ENCODE data around the gene YAP1.

YAP1 gene

DNA sequence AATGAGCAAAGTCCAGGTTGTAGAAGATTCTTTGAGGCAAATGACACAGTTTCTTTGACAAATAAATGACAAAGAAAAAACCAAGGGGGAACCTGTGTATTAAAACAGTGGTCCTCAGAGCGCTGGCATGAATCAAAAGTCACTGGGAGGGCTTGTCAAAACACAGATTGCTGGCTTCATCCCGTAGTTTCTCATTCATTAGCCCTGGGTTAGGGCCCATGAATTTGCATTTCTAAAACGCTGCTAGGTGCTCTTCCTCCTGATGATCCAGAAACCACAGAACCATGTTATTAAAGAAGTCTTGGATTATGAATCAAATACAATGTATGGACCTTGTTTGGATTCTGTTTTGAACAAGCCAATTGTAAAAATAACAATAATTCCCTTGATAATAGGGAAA is 92.7 kb downstream of the YAP1 start:
- no peak for DNase-seq

DNA sequence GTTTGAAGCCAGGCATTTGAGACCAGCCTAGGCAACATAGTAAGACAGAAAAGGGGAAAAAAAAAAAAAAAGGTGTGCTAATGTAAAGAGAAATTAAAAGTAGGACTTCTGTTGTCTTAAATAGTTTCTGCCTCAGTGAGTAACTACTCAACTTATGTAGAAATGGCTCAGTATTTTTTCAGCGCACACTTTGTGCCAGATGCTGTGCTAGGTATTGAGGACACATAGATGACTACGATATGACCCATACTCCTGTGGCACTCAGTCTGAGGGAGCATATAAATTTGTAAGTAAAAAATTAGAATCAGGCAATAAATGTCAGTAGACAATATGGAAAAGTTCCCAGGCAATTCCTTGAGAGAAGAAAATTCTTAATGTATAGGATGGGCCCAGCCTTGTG is 93.9 kb downstream of the YAP1 start:
- no peak for DNase-seq

DNA sequence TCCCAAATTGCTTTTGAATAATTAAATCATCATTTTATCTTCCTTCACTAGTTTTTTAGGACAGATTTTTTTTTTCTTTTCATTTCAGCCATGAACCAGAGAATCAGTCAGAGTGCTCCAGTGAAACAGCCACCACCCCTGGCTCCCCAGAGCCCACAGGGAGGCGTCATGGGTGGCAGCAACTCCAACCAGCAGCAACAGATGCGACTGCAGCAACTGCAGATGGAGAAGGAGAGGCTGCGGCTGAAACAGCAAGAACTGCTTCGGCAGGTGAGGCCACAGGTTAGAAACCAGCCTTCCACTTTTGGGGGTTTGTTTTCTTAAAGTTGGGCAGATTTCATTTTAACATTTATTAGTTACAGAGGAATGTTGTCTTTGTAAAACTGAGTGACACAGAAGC is 95.6 kb downstream of the YAP1 start:
- DNase-seq, result no peak

DNA sequence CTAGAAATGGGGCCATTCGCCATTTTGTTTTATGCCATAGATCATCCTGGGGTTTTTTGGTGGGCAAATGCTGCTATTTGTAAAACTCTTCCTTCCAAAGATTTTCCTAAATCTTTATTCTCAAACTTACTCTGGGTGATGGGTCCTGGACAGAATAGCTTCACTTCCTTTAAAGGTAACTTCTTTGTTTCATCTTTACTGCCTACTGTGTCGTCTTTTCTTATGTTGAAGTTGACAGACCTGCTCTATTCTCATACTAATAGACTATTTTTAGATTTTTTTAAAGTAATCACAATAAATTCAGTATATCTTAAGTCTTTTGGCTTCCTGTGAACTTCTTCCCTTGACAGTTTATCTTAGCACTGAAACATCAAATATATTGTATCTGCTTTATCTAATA is 98.6 kb downstream of the YAP1 start:
- DNase-seq, result no peak

DNA sequence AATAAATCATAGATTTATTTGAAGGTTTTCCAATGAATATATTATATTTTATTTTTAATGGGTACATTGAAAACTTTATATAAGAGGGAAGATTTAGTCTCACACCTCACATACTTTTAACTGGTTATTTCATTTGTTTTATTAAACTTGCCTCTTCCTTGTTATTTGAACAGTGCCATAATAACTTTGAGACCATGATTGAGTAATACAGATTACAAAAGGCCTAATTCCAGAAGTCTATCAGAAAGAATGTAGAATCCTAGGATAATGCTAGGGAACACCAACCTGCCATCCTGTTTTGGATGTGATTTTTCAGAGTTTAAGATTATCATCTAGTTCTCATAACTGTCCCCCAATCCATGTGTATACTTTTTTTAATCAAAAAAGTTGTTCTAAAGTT is 104.4 kb downstream of the YAP1 start:
- DNase-seq, result no peak

DNA sequence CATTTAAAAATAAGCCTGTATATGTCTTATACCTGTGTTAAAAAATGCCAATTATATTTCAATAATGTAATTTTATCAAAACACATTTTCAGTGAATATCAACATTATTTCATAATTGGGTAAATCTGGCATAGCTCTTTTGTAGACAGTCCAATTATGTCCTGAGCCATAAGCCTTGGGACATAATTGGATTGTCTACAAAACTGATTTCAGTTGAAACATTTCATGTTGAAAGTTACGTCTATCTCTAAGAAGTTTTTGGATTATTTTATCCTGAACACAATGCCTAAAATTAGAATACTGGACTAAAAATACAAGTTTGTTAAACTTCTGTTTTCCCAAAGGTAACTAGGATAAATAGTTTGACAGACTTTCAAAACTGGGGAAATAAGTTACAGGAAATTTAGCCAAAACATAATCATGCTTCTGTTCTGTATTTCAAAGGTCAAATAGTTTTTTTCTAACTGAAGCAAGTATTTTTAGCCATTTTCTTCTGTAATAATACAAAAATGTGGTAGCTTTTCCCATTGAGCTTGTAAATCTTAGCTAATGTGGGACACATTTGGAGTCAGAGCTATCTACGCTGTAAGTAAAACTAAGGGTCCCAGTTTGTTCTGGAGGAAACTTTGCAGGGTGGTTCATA is 106.3 kb downstream of the YAP1 start:
- DNase-seq, result no peak

DNA sequence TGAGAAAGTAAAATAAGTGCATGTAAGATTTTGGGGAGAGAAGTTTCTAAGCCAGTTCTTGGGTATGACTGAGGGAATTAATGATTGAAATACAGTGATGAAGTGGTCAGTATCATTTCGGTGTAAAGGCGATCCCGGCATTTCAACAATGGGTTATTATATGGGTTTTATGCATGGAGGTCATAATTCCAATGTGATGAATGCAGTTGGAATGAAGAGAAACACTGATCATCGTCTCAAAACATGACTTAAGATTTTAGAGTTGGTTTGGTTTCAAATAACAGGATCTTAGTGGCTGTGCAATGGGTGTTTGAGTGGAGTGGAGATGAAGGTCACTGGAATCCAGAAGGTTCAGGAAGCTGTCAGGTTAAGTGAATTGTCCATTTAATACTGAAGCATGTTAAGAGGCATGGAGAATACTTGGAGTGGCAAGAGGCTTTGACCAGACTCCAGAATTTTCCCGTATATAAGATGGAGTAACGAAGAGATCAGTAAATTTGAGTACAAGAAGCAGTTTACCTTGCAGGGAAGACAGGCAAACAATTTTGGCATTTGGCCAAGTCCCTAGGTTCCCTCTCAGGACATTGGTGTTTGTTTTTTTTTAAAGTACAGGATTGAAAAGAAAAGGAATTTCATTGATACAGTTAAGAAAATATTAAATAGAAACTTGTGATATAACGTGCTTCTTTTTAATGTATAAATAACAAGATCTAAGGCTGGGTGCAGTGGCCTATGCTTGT is 110.7 kb downstream of the YAP1 start:
- no peak for DNase-seq

DNA sequence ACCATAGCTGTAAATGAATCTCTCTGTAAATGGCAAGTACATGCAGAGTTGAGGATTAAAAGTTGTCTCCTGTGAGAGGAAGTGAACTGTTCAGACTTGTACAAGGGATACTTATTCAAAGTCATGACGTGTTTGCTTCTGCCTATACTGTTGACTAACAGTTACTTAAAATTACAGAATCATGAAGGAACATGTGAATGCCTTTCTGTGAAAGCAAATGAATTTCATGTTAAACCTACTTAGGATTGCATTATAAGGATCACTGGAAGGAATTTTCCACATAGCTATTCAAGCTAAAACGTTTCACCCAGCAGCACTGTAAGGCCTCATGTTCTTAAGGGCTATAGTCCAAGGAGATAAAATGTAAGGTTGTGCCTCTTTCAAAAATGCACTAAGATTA is 113.6 kb downstream of the YAP1 start:
- DNase-seq, result no peak

DNA sequence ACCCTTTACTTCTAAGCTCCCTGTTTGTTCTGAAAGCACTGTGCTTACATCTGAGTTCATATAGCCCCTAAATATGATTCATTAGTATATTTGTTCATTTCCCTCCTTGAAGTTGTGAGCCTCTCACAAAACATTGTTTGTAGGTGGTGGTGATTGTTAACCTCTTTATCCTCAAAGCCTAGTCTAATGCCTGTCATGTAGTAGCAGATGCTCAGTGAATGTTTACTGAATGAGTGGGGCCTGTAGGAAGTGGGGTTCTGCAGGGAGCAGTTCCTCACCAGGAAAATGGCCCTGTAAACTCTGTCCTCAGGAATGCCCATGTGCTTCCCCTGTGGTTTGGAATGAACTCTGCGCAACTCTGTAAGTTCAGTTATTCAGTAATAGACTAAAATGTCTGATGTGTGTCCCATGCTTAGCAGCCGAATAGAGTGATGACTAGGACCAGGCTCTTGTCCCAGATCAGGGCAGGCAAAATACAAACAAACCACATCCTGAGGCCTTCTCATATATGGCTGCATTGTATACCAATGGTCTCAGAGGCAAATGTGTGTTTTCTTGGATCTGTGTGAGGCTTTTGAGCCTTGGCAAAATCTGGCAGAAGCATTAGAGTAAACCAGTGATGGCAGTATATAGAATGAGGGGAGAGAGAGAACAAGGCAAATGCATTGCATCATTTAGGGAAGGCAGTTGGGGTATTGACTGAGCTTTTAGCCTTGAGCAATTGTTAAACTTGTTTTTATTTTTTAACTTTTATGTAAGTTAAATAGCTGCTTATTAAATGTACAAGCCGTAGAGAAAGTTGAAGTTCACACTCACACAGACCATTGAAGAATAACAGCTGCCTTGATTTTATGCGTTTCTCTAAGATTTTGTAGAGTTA is 115.7 kb downstream of the YAP1 start:
- no peak for DNase-seq

DNA sequence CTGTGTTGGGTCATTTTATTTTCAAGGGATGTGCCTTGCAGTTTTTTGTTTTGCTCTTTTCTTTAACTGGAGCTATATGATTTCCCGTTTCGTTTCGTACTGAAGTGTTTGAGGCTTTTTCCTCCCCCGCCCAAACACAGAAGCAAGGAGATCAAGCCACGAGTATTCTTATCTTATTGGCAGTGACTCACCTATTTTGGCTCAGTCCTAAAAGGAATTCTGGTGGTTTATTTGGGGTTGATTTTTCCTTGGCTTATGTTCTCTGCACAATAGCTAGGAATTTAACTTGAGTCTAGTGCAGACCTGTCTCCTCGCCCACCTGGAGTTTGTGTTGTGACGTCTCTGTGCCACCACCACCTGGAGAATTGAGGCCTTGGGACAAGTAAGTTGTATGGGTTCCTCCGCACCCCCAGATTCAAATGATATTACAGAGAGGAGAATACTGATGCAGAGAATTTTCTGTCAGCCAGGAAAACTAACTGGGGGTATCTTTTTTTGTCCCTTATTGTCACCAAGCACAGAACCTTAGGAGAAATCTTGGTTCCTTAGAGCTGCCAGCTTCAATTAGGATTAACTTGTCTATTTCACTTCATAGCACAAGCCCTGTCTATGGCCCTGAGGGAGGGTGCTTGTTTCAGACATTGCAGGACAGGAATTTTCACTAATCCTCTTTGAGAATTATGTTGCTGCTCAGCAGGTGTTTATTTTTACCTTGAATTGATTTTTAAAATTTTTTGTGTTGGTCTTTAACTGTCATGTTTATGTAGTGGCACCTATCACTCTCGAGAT is 116.6 kb downstream of the YAP1 start:
- no peak for DNase-seq

DNA sequence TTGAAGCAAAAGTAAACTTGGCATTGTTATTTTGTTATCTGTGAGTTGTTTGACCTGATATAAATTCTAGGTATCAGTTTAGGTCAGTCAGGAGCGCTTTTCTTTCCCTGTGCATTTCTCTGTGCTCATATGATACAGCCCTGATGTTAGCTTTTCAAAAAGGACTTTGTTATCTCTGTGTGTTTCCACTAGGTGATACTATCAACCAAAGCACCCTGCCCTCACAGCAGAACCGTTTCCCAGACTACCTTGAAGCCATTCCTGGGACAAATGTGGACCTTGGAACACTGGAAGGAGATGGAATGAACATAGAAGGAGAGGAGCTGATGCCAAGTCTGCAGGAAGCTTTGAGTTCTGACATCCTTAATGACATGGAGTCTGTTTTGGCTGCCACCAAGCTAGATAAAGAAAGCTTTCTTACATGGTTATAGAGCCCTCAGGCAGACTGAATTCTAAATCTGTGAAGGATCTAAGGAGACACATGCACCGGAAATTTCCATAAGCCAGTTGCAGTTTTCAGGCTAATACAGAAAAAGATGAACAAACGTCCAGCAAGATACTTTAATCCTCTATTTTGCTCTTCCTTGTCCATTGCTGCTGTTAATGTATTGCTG is 119.4 kb downstream of the YAP1 start:
- no peak for DNase-seq

DNA sequence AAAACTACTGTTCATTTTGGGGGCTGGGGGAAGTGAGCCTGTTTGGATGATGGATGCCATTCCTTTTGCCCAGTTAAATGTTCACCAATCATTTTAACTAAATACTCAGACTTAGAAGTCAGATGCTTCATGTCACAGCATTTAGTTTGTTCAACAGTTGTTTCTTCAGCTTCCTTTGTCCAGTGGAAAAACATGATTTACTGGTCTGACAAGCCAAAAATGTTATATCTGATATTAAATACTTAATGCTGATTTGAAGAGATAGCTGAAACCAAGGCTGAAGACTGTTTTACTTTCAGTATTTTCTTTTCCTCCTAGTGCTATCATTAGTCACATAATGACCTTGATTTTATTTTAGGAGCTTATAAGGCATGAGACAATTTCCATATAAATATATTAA is 119.9 kb downstream of the YAP1 start:
- no peak for DNase-seq

DNA sequence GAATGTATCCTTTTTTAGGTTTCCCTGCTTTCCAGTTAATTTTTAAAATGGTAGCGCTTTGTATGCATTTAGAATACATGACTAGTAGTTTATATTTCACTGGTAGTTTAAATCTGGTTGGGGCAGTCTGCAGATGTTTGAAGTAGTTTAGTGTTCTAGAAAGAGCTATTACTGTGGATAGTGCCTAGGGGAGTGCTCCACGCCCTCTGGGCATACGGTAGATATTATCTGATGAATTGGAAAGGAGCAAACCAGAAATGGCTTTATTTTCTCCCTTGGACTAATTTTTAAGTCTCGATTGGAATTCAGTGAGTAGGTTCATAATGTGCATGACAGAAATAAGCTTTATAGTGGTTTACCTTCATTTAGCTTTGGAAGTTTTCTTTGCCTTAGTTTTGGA is 120.7 kb downstream of the YAP1 start:
- no peak for DNase-seq

DNA sequence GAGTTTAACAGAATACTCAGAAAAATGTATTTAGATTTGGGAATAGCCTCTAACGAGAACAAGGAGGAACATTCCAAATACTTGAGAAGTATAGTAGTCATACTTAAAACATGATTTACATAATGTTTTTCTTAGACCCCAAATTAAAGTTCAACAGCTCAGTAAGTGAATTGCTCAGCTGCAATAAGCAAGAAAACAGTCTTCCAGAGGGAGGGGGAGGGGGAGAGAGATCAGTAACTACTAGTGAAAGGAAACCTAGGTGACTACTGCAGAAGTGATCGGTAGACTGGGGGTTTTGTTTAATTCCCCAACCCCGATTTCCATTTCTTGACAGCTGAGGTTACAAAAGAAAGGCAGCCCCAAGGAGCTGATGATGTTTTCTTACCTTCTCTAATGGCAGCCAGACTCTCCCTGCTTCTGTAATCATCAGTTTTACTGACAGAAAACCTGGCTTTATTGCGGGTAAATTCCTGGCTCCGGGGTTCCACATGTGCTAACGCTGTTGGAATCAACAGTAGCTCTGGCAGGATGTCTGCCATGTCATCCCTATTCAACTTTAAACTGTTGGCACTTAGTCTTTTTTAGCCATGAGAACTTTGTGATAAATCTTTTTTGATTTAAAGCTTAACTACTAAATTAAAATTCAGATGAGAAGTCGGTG is 124.7 kb downstream of the YAP1 start:
- no peak for DNase-seq

DNA sequence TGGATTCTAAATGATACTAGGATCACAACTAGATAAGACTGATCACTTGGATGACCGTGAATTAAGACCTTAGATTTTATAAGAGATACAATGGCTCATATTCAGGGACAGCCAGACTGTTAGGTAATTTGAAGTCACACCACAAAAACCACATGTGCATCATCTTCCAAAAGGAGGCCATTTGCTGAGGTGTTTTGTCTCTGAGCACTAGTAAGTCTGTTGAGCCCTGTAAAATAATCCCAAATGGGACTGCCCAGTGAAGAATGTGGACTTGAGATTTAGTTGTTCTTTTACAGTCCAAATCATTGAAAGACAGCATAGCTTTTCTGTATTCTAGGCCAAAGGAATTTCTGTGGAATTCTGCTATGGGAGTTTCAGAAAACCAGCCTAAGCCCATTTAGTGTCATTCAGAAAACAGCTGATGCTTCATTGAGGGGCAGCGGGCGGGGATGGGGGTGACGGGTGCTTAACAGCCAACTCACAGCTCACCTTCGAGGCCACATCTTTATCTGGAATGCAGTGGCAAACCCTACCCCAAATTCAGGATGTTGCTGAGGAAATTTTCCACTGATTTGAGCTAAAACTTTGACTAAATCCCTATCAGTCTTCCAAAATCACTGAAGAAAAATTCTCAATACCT is 127.0 kb downstream of the YAP1 start:
- no peak for DNase-seq

DNA sequence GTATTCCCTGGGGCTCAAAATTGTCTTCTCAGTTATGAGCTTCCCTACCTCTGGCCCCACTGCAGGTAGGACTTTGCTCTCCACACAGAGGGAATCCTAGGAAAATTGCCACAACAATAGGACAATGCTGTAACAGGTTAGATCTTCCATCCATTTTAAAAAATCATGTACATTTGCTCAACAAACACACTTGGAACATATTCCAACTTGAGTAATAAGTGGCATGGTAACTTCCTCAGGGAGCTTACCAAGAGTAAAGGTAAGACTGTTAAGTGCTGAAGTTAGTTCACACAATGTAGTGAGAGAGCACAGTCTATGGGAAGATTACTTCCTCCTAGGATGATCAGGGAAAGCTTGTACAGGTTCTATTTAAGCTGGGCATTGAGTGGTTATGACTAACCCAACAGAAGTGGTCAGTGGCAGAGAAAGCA is 128.2 kb downstream of the YAP1 start:
- no peak for DNase-seq

DNA sequence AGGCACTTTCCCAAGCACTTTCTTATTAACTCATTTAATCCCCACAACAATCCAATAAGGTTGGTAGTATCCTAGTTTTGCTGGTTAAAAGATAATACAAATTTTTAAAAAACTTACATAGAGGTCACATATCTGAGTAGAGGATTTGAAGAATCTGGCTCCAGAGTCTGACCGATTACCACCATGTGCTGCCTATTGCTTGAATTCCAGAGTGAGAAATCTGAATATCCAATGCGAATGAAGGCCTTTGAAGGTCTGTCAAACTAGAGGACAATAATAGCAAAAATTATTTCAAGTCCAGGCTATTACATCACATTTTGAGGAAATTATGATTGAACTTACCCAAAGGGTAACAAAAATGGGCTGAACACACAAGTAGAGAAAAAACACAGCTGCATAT is 129.2 kb downstream of the YAP1 start:
- DNase-seq, result no peak

DNA sequence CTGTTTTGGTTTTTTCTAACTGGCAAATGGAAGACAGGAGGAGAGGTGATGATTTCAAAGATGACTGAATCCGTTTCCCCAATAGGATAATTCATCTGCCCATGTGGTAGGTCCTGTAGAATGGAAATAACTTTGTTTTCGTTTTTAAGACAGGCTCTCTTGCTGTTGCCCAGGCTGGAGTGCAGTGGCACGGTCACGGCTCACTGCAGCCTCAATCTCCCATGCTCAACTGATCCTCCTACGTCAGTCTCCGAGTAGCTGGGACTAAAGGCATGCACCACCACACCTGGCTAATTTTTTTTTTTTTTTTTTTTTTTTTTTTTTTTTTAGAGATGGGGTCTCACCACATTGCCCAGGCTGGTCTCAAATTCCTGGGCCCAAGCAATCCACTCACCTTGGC is 129.7 kb downstream of the YAP1 start:
- no peak for DNase-seq

DNA sequence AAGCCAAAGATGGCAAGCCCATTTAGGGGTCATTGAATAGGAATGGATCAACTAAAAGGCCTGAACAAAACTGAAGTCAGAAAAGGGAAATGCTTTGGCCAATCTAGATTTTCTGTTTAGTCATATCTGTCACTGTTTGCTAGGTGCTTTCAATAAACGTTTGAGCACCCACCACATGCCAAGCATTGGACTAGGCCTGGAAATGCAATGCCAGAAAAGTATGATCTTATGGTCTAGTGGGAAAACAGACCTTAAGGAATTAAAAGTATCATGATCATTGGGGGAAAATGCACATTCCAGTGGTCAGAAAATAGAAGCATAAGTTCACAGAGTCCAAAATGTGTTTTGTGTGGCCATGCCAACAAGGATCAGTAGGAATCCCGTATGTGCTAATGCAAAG is 130.3 kb downstream of the YAP1 start:
- DNase-seq, result no peak

DNA sequence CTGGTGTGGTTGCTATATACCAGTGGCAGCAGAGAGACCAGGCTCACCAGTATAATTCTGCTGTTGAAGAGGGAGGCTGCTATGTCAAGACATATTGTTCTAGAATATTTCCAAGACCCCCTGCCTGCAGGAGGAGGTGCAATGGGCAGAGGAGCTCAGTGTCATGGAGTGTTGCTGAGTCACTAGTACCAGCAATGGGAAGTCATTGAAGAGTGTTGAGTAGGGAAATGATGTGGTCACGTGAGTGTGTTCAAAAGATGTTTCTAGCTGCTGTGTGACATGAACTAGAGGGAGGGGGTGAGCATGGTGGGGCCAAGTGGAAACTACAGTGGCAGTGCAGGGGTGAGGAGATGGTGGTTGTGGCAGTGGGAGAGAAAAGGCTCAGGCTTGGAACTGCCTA is 130.8 kb downstream of the YAP1 start:
- no peak for DNase-seq

DNA sequence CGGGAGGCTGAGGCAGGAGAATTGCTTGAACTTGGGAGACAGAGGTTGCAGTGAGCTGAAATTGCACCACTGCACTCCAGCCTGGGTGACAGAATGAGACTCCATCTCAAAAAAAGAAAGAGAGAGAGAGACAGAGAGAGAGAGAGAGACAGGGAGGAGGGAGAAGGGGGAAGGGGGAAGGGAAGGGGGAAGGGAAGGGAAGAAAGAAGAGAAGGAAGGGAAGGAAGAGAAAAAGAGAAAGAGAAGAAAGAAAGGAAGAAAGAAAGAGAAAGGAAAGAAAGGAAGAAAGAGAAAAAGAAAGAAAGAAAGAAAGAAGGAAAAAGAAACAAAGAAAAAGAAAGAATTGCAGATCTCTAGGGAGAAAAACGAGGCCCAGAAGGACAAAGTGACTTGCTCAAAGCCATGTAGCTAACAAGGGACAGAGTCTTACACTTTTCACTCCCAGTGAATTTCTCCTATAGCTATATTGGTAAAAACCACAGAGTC is 133.2 kb downstream of the YAP1 start:
- no peak for DNase-seq

Measured in Kasumi-1 (cell line).